ENCODE data around the gene CIAO3. TPM values are rescaled to one million over a fixed set of nuclear protein-coding genes. Genes with fewer than 3 reads are reported as not detected.

The CIAO3 gene
- total and polyA plus RNA-seq, 3 donors from 2014 or later = 28.9 to 59.0 (median 58.0) TPM

DNA sequence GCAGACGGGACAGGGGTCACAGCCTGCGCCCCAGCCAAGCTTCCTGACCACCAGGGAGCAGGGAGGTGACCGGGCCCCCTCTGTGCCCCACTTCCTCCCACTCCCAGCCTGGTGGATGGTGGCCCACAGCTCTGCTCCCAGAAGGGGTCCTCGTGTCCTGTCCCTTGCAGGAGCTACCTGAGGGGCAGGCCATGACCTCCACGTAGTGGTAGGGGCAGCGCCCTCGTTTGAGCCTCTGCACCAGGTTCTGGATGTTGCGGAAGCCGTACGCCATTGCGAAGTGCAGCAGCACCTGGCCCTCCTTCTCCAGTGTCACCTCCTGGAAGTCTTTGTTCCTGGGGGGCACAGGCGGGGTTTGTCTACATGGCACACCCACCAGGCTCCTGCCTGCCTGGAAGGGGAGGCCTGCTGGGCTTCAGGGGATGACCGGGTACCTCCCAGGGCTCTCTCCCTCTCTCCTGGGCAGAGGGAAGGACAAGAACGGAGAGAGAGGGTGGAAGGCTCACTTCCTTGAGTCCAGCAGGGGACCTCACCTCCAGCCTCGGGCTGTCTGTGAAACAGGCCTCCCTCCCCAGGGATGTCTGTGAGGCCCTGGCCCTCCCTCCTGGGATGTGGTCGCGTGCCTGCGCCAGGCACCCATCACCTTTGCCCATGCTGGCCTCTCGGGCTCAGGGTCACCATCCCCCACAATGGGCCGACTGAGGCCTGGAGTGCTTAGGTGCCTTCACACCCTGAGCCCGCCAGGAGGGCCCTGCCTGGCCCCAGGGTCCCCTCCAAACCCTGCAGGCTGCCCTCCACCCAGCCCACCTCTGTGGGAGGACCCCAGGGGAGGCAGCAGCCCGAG, 9.9 kb downstream of the CIAO3 start:
- Histone ChIP-seq H3K4me3 (no peak overlapping the region), H3K9me3 (no peaks in the 10 kb centered on the region), H3K27me3 (no peaks in the 10 kb centered on the region), H3K27ac (no peak overlapping the region), H3K36me3 (ENCODE audit: low read depth, missing control alignments) (no peaks in the 10 kb centered on the region), H3K4me1 (peaks cover 16% of the 10 kb centered on the region)
- TF ChIP-seq CTCF (IDR thresholded peaks at IDR 0.05) (no peak), POLR2A (IDR thresholded peaks at IDR 0.05) (no peak)
- DNase-seq = no peak
- intact Hi-C loops (cut with DNase I; ENCODE audit: low total_unique reads) = no loop called here
- 90 to 100% methylated on average over 2 to 22 of the region's 22 CpGs for WGBS, 2 donors

DNA sequence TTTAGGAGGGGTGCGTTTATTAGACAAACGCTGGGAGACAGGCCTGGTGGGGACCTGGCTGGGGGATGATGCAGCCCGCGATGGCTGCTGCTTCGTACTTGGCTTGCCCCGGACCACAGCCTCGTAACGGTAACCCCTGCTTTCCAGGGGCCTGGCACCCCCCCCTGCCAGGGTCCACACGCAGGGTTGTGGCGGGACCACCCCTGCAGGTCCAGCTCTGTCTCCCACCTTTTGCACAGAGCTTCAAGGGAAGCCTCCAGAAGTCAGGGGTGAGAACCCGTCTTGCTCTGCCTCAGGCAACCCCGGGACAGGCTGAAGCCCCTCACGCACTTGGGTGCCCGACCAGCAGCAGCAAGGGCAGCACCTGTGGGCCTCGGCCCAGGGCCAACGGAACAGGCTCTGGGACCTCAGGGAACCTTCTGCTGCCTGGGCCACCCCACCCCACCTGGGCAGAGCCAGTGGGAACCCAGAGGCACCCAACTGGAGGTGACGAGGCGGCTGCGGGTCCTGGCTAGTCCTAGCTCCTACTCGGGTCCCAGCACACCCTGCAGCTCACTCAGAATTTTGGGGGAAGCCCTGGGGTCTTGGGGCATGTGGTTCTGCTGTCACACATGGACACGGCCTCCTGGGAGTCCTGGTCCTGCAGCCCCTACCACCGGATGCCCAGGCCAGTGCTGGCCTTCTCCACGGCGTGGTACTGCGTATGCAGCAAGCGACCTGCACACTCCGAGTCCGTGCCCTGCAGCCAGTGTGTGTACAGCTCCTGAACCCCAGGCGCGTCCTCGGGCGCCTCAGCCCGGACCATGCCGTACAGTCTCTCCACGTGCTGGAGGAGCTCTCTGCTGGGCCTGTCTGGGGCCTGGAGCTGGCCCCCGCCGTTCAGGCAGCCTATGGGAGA, 10.8 kb downstream of the CIAO3 start:
- Histone ChIP-seq H3K4me1 (peaks cover 16% of the 10 kb centered on the region), H3K27ac (no peak overlapping the region), H3K36me3 (ENCODE audit: low read depth, missing control alignments) (no peaks in the 10 kb centered on the region), H3K4me3 (no peak overlapping the region), H3K27me3 (no peaks in the 10 kb centered on the region), H3K9me3 (no peaks in the 10 kb centered on the region)
- DNase-seq = no peak
- TF ChIP-seq CTCF (IDR thresholded peaks at IDR 0.05) = no peak
- no peak for TF ChIP-seq POLR2A (IDR thresholded peaks at IDR 0.05)
- intact Hi-C loops (cut with DNase I; ENCODE audit: low total_unique reads) = no loop called here
- 76 to 89% methylated on average over 6 to 34 of the region's 37 CpGs for WGBS, 2 donors

DNA sequence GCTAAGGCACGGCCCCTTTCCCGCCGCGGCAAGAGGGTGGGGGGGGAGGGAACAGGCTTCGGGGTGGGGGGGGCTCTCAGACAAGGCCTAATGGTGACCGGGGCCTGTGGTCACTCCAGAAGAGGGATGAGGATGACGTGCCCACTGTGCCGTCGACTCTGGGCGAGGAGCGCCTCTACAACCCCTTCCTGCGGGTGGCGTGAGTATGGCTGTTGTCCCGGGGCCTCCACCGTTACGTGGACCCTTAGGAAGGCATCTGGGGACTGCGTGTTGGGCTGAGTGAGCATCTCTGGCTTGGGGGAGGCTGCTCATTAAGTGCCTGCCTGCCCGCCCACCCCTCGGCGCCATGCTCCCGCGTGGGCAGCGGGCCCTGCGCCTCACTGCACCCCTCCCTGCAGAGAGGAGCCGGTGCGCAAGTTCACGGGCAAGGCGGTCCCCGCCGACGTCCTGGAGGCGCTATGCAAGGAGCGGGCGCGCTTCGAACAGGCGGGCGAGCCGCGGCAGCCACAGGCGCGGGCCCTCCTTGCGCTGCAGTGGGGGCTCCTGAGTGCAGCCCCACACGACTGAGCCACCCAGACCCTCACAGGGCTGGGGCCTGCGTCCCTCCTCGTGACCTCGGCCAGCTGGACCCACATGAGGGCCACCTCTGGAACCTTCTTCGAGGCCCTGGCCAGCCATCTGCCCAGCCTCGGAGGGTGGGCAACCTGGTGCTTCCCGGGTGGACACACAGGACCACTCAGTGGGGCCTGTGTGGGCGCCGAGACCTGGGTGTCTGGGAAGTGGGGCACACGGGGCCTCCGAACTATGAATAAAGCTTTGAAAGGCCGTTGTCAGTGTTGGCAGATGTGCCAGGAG, 11.7 kb downstream of the CIAO3 start:
- H3K36me3 ChIP-seq (ENCODE audit: low read depth, missing control alignments) = no peaks in the 10 kb centered on the region
- no peak for TF ChIP-seq POLR2A (IDR thresholded peaks at IDR 0.05)
- no peak for TF ChIP-seq CTCF (IDR thresholded peaks at IDR 0.05)
- DNase-seq = no peak
- H3K4me3 ChIP-seq = peak overlapping the region in 1 of 2 donors; percentile 58
- H3K4me1 ChIP-seq = peaks cover 16% of the 10 kb centered on the region
- no peaks in the 10 kb centered on the region for H3K9me3 ChIP-seq
- no peak overlapping the region for H3K27ac ChIP-seq
- intact Hi-C loops (cut with DNase I; ENCODE audit: low total_unique reads) = no loop called here
- H3K27me3 ChIP-seq = no peaks in the 10 kb centered on the region
- WGBS, 2 donors = 60 to 73% methylated on average over 21 to 55 of the region's 55 CpGs

GRCh38 chr16:728131-728889, 12.5 kb downstream of the CIAO3 start:
- H3K4me1 ChIP-seq = peaks cover 16% of the 10 kb centered on the region
- DNase-seq = peak; percentile 78
- 0 to 2% methylated on average over 3 to 26 of the region's 80 CpGs for WGBS, 2 donors
- no peak overlapping the region for H3K27ac ChIP-seq
- intact Hi-C loops (cut with DNase I; ENCODE audit: low total_unique reads) = no loop called here
- no peaks in the 10 kb centered on the region for H3K36me3 ChIP-seq (ENCODE audit: low read depth, missing control alignments)
- no peaks in the 10 kb centered on the region for H3K27me3 ChIP-seq
- TF ChIP-seq CTCF (IDR thresholded peaks at IDR 0.05) (no peak), POLR2A (IDR thresholded peaks at IDR 0.05) (no peak)
- no peaks in the 10 kb centered on the region for H3K9me3 ChIP-seq
- peak overlapping the region; percentile 6 to 58 for H3K4me3 ChIP-seq

Data from testis (tissue), 3 donors.